ENCODE data around the gene TDRD9. TPM values are rescaled to one million over a fixed set of nuclear protein-coding genes. Genes with fewer than 3 reads are reported as not detected.

Gene TDRD9
- polyA plus RNA-seq, 3 donors: 1.5 to 6.1 (median 3.4) TPM

GRCh38 chr14:103890052-103890371 lies 38.2 kb upstream of the TDRD9 start:
- DNase-seq: no peak

- no peak for DNase-seq
Measured at GRCh38 chr14:103890821-103891666, 37.2 kb upstream of the TDRD9 start.

- DNase-seq: no peak
Measured at GRCh38 chr14:103891667-103892215, 36.5 kb upstream of the TDRD9 start.

- DNase-seq: no peak
Measured at GRCh38 chr14:103892247-103892646, 36.0 kb upstream of the TDRD9 start.

GRCh38 chr14:103894034-103894722 lies 34.1 kb upstream of the TDRD9 start:
- no peak for DNase-seq

- DNase-seq: no peak
Measured at GRCh38 chr14:103894723-103895059, 33.6 kb upstream of the TDRD9 start.

GRCh38 chr14:103896578-103896977 lies 31.7 kb upstream of the TDRD9 start:
- DNase-seq: no peak

- no peak for DNase-seq
Measured at GRCh38 chr14:103897075-103897947, 30.9 kb upstream of the TDRD9 start.

GRCh38 chr14:103898204-103898603 lies 30.1 kb upstream of the TDRD9 start:
- DNase-seq: no peak

GRCh38 chr14:103898711-103899110 lies 29.5 kb upstream of the TDRD9 start:
- DNase-seq: no peak

GRCh38 chr14:103899316-103899715 lies 28.9 kb upstream of the TDRD9 start:
- DNase-seq: no peak

GRCh38 chr14:103899833-103900232 lies 28.4 kb upstream of the TDRD9 start:
- no peak for DNase-seq

- DNase-seq: no peak
Measured at GRCh38 chr14:103904493-103905107, 23.7 kb upstream of the TDRD9 start.

- no peak for DNase-seq
Measured at GRCh38 chr14:103905842-103906456, 22.3 kb upstream of the TDRD9 start.

GRCh38 chr14:103908580-103908979 lies 19.7 kb upstream of the TDRD9 start:
- no peak for DNase-seq

GRCh38 chr14:103909531-103910261 lies 18.6 kb upstream of the TDRD9 start:
- DNase-seq: no peak

GRCh38 chr14:103910262-103910935 lies 17.9 kb upstream of the TDRD9 start:
- peak; percentile 88 for DNase-seq

GRCh38 chr14:103910984-103911383 lies 17.3 kb upstream of the TDRD9 start:
- no peak for DNase-seq

- no peak for DNase-seq
Measured at GRCh38 chr14:103915616-103916015, 12.6 kb upstream of the TDRD9 start.

GRCh38 chr14:103916636-103917262 lies 11.5 kb upstream of the TDRD9 start:
- no peak for DNase-seq

All from renal pelvis (tissue), 4 donors.